HepG2 (cell line): Measurements from ENCODE around the gene APOM. TPM values are rescaled to one million over a fixed set of nuclear protein-coding genes. Genes with fewer than 3 reads are reported as not detected.

ENCODE experiments used
- CEBPG ChIP-seq: IDR thresholded peaks from 2 replicates; pipeline ENCODE4 v1.6.1; 2016
- CREM ChIP-seq, 2 experiments: sonication (generic) in 1 of 2; formaldehyde crosslinking in 1 of 2; IDR thresholded peaks; 2 replicates each; pipeline versions ENCODE4 v1.4.0 to v1.6.1; 2016 to 2020; ENCODE audit warnings: antibody characterized with exemption in 1 of 2, mild to moderate bottlenecking in 1 of 2, missing genetic modification reagents in 1 of 2
- GPN1 ChIP-seq: sonication (generic); formaldehyde crosslinking; IDR thresholded peaks from 2 replicates; pipeline ENCODE4 v1.5.1; 2020; ENCODE audit warnings: missing genetic modification reagents, borderline replicate concordance
- HNF4A ChIP-seq: sonication (generic); formaldehyde crosslinking; IDR thresholded peaks from 2 replicates; pipeline ENCODE4 v1.4.0; 2020; ENCODE audit warnings: missing genetic modification reagents
- MBD4 ChIP-seq: IDR thresholded peaks from 2 replicates; pipeline ENCODE4 v1.6.1; 2012; ENCODE audit warnings: low read length, inconsistent platforms, borderline replicate concordance
- NFYB ChIP-seq: sonication (generic); formaldehyde crosslinking; IDR thresholded peaks from 2 replicates; pipeline ENCODE4 v1.4.0; 2020; ENCODE audit warnings: missing genetic modification reagents
- REPIN1 ChIP-seq: sonication (generic); formaldehyde crosslinking; IDR thresholded peaks from 2 replicates; pipeline ENCODE4 v1.8.0; 2022; ENCODE audit warnings: missing genetic modification reagents, low read depth, mild to moderate bottlenecking, borderline replicate concordance
- SMC3 ChIP-seq: IDR thresholded peaks from 2 replicates; pipeline ENCODE4 v1.6.1; 2011; ENCODE audit warnings: low read length, improper control_type of control experiment
- ZFP36L1 ChIP-seq: sonication (generic); formaldehyde crosslinking; IDR thresholded peaks from 2 replicates; pipeline ENCODE4 v1.8.0; 2022; ENCODE audit warnings: mild to moderate bottlenecking, missing genetic modification reagents, moderate library complexity
- ZFYVE20 ChIP-seq: sonication (generic); formaldehyde crosslinking; IDR thresholded peaks from 2 replicates; pipeline ENCODE4 v1.8.0; 2023; ENCODE audit warnings: low read depth, mild to moderate bottlenecking, moderate library complexity, missing genetic modification reagents, borderline replicate concordance
- ZNF121 ChIP-seq: sonication (generic); formaldehyde crosslinking; IDR thresholded peaks from 2 replicates; pipeline ENCODE4 v1.5.0; 2020; ENCODE audit warnings: mild to moderate bottlenecking, missing genetic modification reagents
- ZNF230 ChIP-seq: sonication (generic); formaldehyde crosslinking; IDR thresholded peaks from 2 replicates; pipeline ENCODE4 v1.4.0; 2020; ENCODE audit warnings: mild to moderate bottlenecking, missing genetic modification reagents
- ZNF274 ChIP-seq: sonication (generic); formaldehyde crosslinking; IDR thresholded peaks from 2 replicates; pipeline ENCODE4 v1.5.1; 2020; ENCODE audit warnings: mild to moderate bottlenecking, missing genetic modification reagents
- ZNF383 ChIP-seq: sonication (generic); formaldehyde crosslinking; IDR thresholded peaks from 2 replicates; pipeline ENCODE4 v1.4.0; 2020; ENCODE audit warnings: missing genetic modification reagents, mild to moderate bottlenecking, borderline replicate concordance
- ZNF607 ChIP-seq: sonication (generic); formaldehyde crosslinking; IDR thresholded peaks from 2 replicates; pipeline ENCODE4 v1.5.1; 2020; ENCODE audit warnings: missing genetic modification reagents, mild to moderate bottlenecking, borderline replicate concordance
- ZNF660 ChIP-seq: sonication (generic); formaldehyde crosslinking; IDR thresholded peaks from 2 replicates; pipeline ENCODE4 v1.5.1; 2020; ENCODE audit warnings: mild to moderate bottlenecking, low read depth, missing genetic modification reagents, borderline replicate concordance
- ZNF720 ChIP-seq: sonication (generic); formaldehyde crosslinking; IDR thresholded peaks from 2 replicates; pipeline ENCODE4 v1.4.0; 2020; ENCODE audit warnings: missing genetic modification reagents
- ZSCAN29 ChIP-seq: sonication (generic); formaldehyde crosslinking; conservative IDR thresholded peaks from 2 replicates; pipeline ENCODE4 v1.4.0; 2020; ENCODE audit warnings: mild to moderate bottlenecking, missing genetic modification reagents
- polyA plus RNA-seq, 8 experiments: library from polyadenylated mRNA; depleted of rRNA in 3 of 8; stranded (reverse) in 7 of 8; unstranded in 1 of 8; fragments of >200 nt; fragmentation: Illumina TruSeq in 4 of 8; extraction: Trizol in 4 of 8; gene quantifications; 2 replicates each; pipeline versions ENCODE4 v1.2.1 to v1.2.3, GENCODE V29; 2011 to 2016; ENCODE audit warnings: low read depth in 4 of 8, missing spikeins in 1 of 8, mixed read lengths in 1 of 8; ENCODE audit not compliant: insufficient read depth in 1 of 8
- total RNA-seq, 5 experiments: library from RNA; depleted of rRNA; stranded (reverse); fragments of >200 nt; fragmentation: Illumina TruSeq; extraction: Trizol; gene quantifications; 2 replicates each; pipeline ENCODE4 v1.2.3, GENCODE V29; 2016; ENCODE audit warnings: low read depth in 1 of 5
- TF ChIP-seq, protein P1 (sequence below): sonication (generic); formaldehyde crosslinking; IDR thresholded peaks from 2 replicates; pipeline ENCODE4 v1.5.0; 2020; ENCODE audit warnings: missing genetic modification reagents
- TF ChIP-seq, protein P2 (sequence below): sonication (generic); formaldehyde crosslinking; IDR thresholded peaks from 2 replicates; pipeline ENCODE4 v1.4.0; 2020; ENCODE audit warnings: mild to moderate bottlenecking, missing genetic modification reagents
- TF ChIP-seq, protein P3 (sequence below): sonication (generic); formaldehyde crosslinking; IDR thresholded peaks from 2 replicates; pipeline ENCODE4 v1.4.0; 2020; ENCODE audit warnings: missing genetic modification reagents, mild to moderate bottlenecking, borderline replicate concordance
- TF ChIP-seq, protein P4 (sequence below): sonication (generic); formaldehyde crosslinking; conservative IDR thresholded peaks from 2 replicates; pipeline ENCODE4 v1.8.0; 2022; ENCODE audit warnings: low read depth, missing genetic modification reagents
- TF ChIP-seq, protein P5 (sequence below): sonication (generic); formaldehyde crosslinking; IDR thresholded peaks from 2 replicates; pipeline ENCODE4 v1.8.1; 2023; ENCODE audit warnings: missing genetic modification reagents, mild to moderate bottlenecking, borderline replicate concordance

The APOM gene
- total and polyA plus RNA-seq, 2 of the 13 experiments (the other 11 are each of a cell fraction or from before 2014, with no cell fraction given) = 98.2 to 1,140 TPM

DNA sequence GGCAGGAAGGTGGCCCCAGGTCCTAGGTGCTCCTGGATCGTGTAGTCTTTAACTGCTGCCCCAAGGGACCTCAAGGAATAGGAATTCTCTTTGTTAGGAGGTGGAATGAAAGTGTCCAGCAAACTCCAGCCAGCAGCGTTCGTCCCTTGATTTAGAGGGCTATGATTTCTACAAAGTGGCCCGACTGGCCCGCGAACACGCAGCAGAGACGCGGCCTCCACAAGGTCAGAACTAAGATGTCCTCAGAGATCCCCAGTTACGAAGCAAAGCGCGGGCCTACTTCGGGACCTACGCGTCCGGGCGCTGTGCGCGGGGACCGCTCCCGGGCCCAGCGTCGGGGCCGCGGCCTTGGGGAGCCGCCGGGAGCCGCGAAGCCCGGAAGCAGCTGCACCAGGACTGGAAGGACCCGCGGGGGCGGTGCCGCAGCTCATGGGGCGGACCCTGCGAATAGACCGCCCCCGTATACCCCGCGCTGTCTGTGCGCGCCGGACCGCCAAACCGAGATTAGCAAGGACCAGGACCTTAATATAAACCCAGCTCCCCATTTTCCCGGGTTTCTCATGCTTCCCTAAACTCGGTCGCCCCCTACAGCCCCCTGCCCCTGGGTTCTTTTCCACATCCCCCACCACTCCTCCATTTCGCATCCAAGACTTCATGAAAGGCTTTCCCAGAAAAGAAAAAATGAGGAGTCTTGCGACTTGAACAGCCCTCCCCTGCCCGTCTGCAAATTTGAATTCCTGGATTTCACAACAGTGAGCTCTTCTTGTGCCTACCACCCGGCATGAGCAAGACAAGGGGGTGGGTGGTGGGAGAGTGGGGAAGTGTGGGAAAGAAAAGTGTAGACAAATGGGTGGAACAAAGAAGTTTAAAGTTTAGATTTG, 4.9 kb downstream of the APOM start, which contains the start of gene C6orf47 (continued):
- TF ChIP-seq, protein P1, sequence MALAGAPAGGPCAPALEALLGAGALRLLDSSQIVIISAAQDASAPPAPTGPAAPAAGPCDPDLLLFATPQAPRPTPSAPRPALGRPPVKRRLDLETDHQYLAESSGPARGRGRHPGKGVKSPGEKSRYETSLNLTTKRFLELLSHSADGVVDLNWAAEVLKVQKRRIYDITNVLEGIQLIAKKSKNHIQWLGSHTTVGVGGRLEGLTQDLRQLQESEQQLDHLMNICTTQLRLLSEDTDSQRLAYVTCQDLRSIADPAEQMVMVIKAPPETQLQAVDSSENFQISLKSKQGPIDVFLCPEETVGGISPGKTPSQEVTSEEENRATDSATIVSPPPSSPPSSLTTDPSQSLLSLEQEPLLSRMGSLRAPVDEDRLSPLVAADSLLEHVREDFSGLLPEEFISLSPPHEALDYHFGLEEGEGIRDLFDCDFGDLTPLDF (CRISPR knock-in tag) = peak; percentile 90
- TF ChIP-seq, protein P2, sequence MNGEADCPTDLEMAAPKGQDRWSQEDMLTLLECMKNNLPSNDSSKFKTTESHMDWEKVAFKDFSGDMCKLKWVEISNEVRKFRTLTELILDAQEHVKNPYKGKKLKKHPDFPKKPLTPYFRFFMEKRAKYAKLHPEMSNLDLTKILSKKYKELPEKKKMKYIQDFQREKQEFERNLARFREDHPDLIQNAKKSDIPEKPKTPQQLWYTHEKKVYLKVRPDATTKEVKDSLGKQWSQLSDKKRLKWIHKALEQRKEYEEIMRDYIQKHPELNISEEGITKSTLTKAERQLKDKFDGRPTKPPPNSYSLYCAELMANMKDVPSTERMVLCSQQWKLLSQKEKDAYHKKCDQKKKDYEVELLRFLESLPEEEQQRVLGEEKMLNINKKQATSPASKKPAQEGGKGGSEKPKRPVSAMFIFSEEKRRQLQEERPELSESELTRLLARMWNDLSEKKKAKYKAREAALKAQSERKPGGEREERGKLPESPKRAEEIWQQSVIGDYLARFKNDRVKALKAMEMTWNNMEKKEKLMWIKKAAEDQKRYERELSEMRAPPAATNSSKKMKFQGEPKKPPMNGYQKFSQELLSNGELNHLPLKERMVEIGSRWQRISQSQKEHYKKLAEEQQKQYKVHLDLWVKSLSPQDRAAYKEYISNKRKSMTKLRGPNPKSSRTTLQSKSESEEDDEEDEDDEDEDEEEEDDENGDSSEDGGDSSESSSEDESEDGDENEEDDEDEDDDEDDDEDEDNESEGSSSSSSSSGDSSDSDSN (CRISPR knock-in tag) = peak; percentile 99
- TF ChIP-seq ZSCAN29 (CRISPR knock-in tag) (0 out of 2 replicates have a peak, but pooled peaks have one; percentile 5), ZFYVE20 (CRISPR knock-in tag) (peak; percentile 52; the same call in 1 of the 2 replicates), HNF4A (no peak), GPN1 (CRISPR knock-in tag) (no peak), SMC3 (no peak), ZNF607 (CRISPR knock-in tag) (peak; percentile 82; the same call in 1 of the 2 replicates), NFYB (CRISPR knock-in tag) (0 out of 2 replicates have a peak, but pooled peaks have one; percentile 30), ZNF274 (CRISPR knock-in tag) (peak; percentile 94; the same call in 1 of the 2 replicates), MBD4 (no peak), ZNF720 (CRISPR knock-in tag) (no peak; the same call in 1 of the 2 replicates), ZNF230 (CRISPR knock-in tag) (no peak), CREM (IDR thresholded peaks at IDR 0.05) (no peak; the same call in 1 of the 2 replicates), CREM (CRISPR knock-in tag; IDR thresholded peaks at IDR 0.05) (no peak), ZFP36L1 (peak; percentile 82; the same call in 1 of the 2 replicates), REPIN1 (peak; percentile 96), ZNF660 (CRISPR knock-in tag) (no peak), ZNF121 (CRISPR knock-in tag) (peak; percentile 62; the same call in 1 of the 2 replicates), CEBPG (no peak), ZNF383 (CRISPR knock-in tag) (no peak)
- TF ChIP-seq, protein P3, sequence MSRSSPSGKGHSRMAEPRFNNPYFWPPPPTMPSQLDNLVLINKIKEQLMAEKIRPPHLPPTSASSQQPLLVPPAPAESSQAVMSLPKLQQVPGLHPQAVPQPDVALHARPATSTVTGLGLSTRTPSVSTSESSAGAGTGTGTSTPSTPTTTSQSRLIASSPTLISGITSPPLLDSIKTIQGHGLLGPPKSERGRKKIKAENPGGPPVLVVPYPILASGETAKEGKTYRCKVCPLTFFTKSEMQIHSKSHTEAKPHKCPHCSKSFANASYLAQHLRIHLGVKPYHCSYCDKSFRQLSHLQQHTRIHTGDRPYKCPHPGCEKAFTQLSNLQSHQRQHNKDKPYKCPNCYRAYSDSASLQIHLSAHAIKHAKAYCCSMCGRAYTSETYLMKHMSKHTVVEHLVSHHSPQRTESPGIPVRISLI (CRISPR knock-in tag) = no peak
- TF ChIP-seq, protein P4, sequence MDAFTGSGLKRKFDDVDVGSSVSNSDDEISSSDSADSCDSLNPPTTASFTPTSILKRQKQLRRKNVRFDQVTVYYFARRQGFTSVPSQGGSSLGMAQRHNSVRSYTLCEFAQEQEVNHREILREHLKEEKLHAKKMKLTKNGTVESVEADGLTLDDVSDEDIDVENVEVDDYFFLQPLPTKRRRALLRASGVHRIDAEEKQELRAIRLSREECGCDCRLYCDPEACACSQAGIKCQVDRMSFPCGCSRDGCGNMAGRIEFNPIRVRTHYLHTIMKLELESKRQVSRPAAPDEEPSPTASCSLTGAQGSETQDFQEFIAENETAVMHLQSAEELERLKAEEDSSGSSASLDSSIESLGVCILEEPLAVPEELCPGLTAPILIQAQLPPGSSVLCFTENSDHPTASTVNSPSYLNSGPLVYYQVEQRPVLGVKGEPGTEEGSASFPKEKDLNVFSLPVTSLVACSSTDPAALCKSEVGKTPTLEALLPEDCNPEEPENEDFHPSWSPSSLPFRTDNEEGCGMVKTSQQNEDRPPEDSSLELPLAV (CRISPR knock-in tag) = no peak
- TF ChIP-seq, protein P5, sequence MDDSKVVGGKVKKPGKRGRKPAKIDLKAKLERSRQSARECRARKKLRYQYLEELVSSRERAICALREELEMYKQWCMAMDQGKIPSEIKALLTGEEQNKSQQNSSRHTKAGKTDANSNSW (CRISPR knock-in tag) = no peak
